T-helper 1 cell treated with Interleukin-12 subunit alpha and Interleukin-12 subunit beta and Interleukin-4 antibody, amounts not matched to agents 30 ng/mL and 1 ng/mL, for 36 hours (primary cell): ENCODE measurements around the gene FAM13C. TPM values are rescaled to one million over a fixed set of nuclear protein-coding genes. Genes with fewer than 3 reads are reported as not detected.
"Not testable (repeated sequence)": the region's sequence is repeated elsewhere in the genome, so short reads cannot be mapped to it uniquely, and the experiment has no call there.

Source experiments
- intact Hi-C: fragments of 100-400 bp; cut with micrococcal nuclease; formaldehyde crosslinking; loops from one replicate; pipeline ENCODE4 v1.15.1; 2024
- total RNA-seq: library from RNA; stranded (reverse); gene quantifications from 2 replicates; pipeline ENCODE4 v1.2.3, GENCODE V29; 2022

Gene FAM13C
- total RNA-seq = not detected in 2 replicates

- intact Hi-C loops = no loop called here
Observed at GRCh38 chr10:59362144-59362958, at the start of gene FAM13C. FAM13C (minus strand) TSS chr10:59362549; CDS start chr10:59362460, 89 bp downstream.

- intact Hi-C loops = no loop called here
Observed at GRCh38 chr10:59405235-59405634, 42.9 kb upstream of the FAM13C start.

- intact Hi-C loops = no loop called here
Observed at GRCh38 chr10:59400214-59400613, 37.9 kb upstream of the FAM13C start.

GRCh38 chr10:59399329-59399728, 37.0 kb upstream of the FAM13C start:
- intact Hi-C loops = not testable (repeated sequence)

GRCh38 chr10:59397961-59398360, 35.6 kb upstream of the FAM13C start:
- intact Hi-C loops = no loop called here

- intact Hi-C loops = no loop called here
Observed at GRCh38 chr10:59395984-59396383, 33.6 kb upstream of the FAM13C start.

- intact Hi-C loops = no loop called here
Observed at GRCh38 chr10:59393349-59393748, 31.0 kb upstream of the FAM13C start.

- intact Hi-C loops = no loop called here
Observed at GRCh38 chr10:59391060-59391459, 28.7 kb upstream of the FAM13C start.

- intact Hi-C loops = no loop called here
Observed at GRCh38 chr10:59388671-59388976, 26.3 kb upstream of the FAM13C start.

- intact Hi-C loops = no loop called here
Observed at GRCh38 chr10:59387951-59388670, 25.8 kb upstream of the FAM13C start.

- intact Hi-C loops = no loop called here
Observed at GRCh38 chr10:59384761-59385160, 22.4 kb upstream of the FAM13C start.

- intact Hi-C loops = no loop called here
Observed at GRCh38 chr10:59383908-59384307, 21.6 kb upstream of the FAM13C start.

GRCh38 chr10:59383436-59383835, 21.1 kb upstream of the FAM13C start:
- intact Hi-C loops = no loop called here

- intact Hi-C loops = no loop called here
Observed at GRCh38 chr10:59382831-59383295, 20.5 kb upstream of the FAM13C start.

GRCh38 chr10:59381687-59382086, 19.3 kb upstream of the FAM13C start:
- intact Hi-C loops = no loop called here

- intact Hi-C loops = no loop called here
Observed at GRCh38 chr10:59376846-59377245, 14.5 kb upstream of the FAM13C start.

GRCh38 chr10:59375990-59376389, 13.6 kb upstream of the FAM13C start:
- intact Hi-C loops = no loop called here

GRCh38 chr10:59374916-59375315, 12.6 kb upstream of the FAM13C start:
- intact Hi-C loops = no loop called here

- intact Hi-C loops = no loop called here
Observed at GRCh38 chr10:59373071-59373470, 10.7 kb upstream of the FAM13C start.

GRCh38 chr10:59372543-59372942, 10.2 kb upstream of the FAM13C start:
- intact Hi-C loops = no loop called here

GRCh38 chr10:59366290-59366689, 3.9 kb upstream of the FAM13C start:
- intact Hi-C loops = no loop called here

- intact Hi-C loops = no loop called here
Observed at GRCh38 chr10:59363446-59363958, 1.2 kb upstream of the FAM13C start.
